Measurements from ENCODE around the gene FUBP3.

DNA sequence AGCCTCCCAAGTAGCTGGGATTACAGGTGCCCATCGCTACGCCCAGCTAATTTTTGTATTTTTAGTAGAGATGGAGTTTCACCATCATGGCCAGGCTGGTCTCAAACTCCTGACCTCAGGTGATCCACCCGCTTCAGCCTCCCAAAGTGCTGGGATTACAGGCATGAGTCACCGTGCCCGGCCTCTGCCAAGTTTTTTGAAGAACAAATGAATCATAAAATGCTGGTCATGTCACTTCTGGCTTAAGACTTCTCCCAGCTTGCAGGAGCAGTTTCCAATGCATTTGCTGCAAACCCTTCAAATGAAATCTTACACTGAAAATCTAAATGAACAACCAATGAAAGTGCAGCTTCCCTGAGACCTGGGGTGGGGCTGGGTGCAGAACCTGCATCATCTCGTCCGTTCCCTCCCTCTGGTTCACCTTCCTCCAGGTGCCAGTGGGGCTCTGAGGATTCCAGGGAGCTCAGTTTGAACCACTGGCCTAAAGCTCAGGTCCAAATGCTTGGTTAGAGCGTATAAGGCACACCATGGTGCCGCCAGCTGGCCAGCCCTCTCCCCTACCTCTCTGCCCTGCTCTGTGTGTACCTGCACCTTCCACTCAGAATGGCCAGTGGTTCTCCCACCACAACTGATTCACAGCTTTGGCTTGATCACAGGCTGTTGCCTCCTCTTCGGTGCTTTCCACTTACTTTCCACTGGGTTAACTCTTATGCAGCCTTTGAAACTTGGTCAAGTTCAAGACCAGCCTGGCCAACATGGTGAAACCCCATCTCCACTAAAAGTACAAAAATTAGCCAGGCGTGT lies 39.8 kb upstream of the FUBP3 start:
- TF ChIP-seq POLR2A (IDR thresholded peaks at IDR 0.05), result no peak
- TF ChIP-seq, protein P1, sequence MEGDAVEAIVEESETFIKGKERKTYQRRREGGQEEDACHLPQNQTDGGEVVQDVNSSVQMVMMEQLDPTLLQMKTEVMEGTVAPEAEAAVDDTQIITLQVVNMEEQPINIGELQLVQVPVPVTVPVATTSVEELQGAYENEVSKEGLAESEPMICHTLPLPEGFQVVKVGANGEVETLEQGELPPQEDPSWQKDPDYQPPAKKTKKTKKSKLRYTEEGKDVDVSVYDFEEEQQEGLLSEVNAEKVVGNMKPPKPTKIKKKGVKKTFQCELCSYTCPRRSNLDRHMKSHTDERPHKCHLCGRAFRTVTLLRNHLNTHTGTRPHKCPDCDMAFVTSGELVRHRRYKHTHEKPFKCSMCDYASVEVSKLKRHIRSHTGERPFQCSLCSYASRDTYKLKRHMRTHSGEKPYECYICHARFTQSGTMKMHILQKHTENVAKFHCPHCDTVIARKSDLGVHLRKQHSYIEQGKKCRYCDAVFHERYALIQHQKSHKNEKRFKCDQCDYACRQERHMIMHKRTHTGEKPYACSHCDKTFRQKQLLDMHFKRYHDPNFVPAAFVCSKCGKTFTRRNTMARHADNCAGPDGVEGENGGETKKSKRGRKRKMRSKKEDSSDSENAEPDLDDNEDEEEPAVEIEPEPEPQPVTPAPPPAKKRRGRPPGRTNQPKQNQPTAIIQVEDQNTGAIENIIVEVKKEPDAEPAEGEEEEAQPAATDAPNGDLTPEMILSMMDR (IDR thresholded peaks at IDR 0.05), result no peak
